Upper lobe of left lung (tissue), 4 donors: Measurements from ENCODE around the gene CD34.

Experiments
- CTCF ChIP-seq, 6 experiments: fragments of 450-650 bp in 4 of 6; fragments of 200-600 bp in 2 of 6; sonication (generic) in 2 of 6; IDR thresholded peaks; one replicate each; pipeline ENCODE4 v1.5.1; 2016 to 2019; ENCODE audit warnings: antibody characterized with exemption in 6 of 6
- EP300 ChIP-seq, 4 donors: sonication (generic); formaldehyde crosslinking; IDR thresholded peaks; one replicate each; pipeline ENCODE4 v1.5.1; 2017; ENCODE audit warnings: antibody characterized with exemption in 4 of 4, control low read depth in 2 of 4
- POLR2A ChIP-seq, 4 donors: fragments of 450-650 bp; IDR thresholded peaks; one replicate each; pipeline ENCODE4 v1.5.1; 2016 to 2017; ENCODE audit warnings: antibody characterized with exemption in 4 of 4, mild to moderate bottlenecking in 2 of 4
- POLR2AphosphoS5 ChIP-seq, 2 donors: sonication (generic); formaldehyde crosslinking; IDR thresholded peaks; one replicate each; pipeline ENCODE4 v1.5.1; 2017; ENCODE audit warnings: antibody characterized with exemption in 2 of 2

DNA sequence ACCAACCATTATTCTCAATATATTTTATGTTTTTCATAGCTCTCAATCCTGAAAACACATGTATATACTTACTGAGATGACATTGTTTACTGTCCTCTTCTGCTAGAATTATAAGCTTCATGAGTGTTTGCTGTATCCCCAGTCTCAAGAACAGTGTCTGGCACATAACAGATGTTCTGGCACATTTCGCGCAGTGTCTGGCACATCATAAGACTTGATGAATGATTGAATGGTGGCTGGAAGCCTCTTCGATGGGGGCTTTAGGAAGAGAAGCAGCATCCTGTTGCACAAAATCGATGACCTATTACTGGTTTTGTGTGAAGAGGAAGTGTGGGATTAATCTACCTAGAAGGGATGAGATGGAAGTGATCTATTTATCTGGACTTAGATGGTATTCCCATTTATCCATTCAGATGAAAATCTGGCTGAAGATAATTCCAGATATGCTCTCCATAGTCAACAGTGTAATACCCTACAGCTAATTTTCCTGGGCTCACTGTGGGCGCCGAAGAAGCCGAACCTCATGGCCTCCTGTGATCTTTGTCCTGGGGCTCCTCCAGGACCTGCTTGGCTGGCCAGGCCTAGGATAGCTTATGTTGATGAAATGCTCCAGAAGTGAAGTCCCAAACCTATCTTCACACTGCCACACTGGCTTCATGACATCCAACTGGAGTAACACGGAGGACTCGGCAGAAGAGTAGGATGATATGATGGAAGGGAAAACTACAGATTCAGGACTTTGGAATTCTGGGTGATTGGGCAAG, 26.5 kb downstream of the CD34 start:
- TF ChIP-seq CTCF (IDR thresholded peaks at IDR 0.05) (no peak), EP300 (IDR thresholded peaks at IDR 0.05) (peak in 1 of 4 donors; percentile 15), POLR2AphosphoS5 (IDR thresholded peaks at IDR 0.05) (no peak), POLR2A (IDR thresholded peaks at IDR 0.05) (no peak)
